ENCODE measurements around the gene EDEM2. TPM values are rescaled to one million over a fixed set of nuclear protein-coding genes. Genes with fewer than 3 reads are reported as not detected.
A peak's percentile ranks its signal among the peaks of the same experiment; 100 is the strongest.
"Not testable (repeated sequence)": the region's sequence is repeated elsewhere in the genome, so short reads cannot be mapped to it uniquely, and the experiment has no call there.

Gene EDEM2
- total RNA-seq, 1 donor from 2014 or later: 40.1 TPM

- no peak within 1 kb of the TSS for H3K27ac Mint-ChIP-seq
- peaks cover 3% of the 10 kb centered on the region for H3K4me1 Mint-ChIP-seq (ENCODE audit: low read depth)
- peaks cover 2% of the 10 kb centered on the region for H3K36me3 Mint-ChIP-seq (ENCODE audit: insufficient read depth)
- peaks cover 23% of the 10 kb centered on the region for H3K27me3 Mint-ChIP-seq
- peaks cover 4% of the 10 kb centered on the region for H3K9me3 Mint-ChIP-seq (ENCODE audit: low read depth)
- no peak within 1 kb of the TSS for H3K4me3 Mint-ChIP-seq (ENCODE audit: low read depth)
- no peak for DNase-seq (ENCODE audit: low spot score, unreplicated experiment)
- no peak for TF ChIP-seq CTCF (IDR thresholded peaks at IDR 0.05; ENCODE audit: unreplicated experiment)
Observed at GRCh38 chr20:35171753-35172433, 24.8 kb upstream of the EDEM2 start, which contains the start of gene PROCR. TSS of gene PROCR (plus strand) at chr20:35172072. CDS start at chr20:35172155, 83 bp downstream.

- H3K36me3 Mint-ChIP-seq (ENCODE audit: insufficient read depth): peaks cover 2% of the 10 kb centered on the region
- no peak for TF ChIP-seq CTCF (IDR thresholded peaks at IDR 0.05; ENCODE audit: unreplicated experiment)
- H3K27ac Mint-ChIP-seq: no peak overlapping the region
Observed at GRCh38 chr20:35171438-35171752, 24.3 kb upstream of the EDEM2 start.

DNA sequence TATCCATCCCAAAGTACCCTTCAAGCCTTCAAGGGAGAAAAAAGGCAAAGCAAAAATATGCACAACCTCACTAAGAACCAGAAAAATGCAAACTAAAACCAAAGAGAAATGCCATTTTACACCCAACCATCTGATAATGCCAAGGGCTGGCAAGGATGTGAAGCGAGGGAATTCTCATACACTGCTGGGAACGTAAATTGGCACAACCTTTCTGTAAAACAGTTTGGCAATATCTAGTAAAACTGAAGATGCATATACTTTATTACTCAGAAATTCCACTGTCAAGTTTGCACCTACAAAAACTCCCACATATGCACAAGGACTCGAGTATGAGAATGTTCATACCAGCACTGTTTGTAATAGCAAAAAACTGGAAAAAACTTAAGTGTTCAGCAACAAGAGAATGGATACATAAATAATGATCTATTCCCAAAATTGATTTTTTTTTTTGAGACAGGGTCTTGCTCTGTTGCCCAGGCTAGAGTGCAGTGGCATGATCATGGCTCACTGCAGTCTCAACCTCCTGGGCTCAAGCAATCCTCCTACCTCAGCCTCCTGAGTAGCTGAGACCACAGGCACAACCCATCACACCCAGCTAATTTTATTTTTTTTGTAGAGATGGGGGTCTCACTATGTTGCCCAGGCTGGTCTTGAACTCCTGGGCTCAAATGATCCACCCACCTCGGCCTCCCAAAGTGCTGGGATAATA is 21.7 kb upstream of the EDEM2 start:
- not testable (repeated sequence) for H3K4me3 Mint-ChIP-seq (ENCODE audit: low read depth); H3K4me1 Mint-ChIP-seq (ENCODE audit: low read depth); H3K36me3 Mint-ChIP-seq (ENCODE audit: insufficient read depth); H3K27ac Mint-ChIP-seq; H3K9me3 Mint-ChIP-seq (ENCODE audit: low read depth); DNase-seq (ENCODE audit: low spot score, unreplicated experiment)
- H3K27me3 Mint-ChIP-seq: peaks cover 19% of the 10 kb centered on the region

More at GRCh38 chr20:35171438-35171752, 24.3 kb upstream of the EDEM2 start:
- Mint-ChIP-seq H3K4me1 (ENCODE audit: low read depth) (peaks cover 1% of the 10 kb centered on the region), H3K4me3 (ENCODE audit: low read depth) (no peak overlapping the region), H3K27me3 (peaks cover 23% of the 10 kb centered on the region), H3K9me3 (ENCODE audit: low read depth) (peaks cover 4% of the 10 kb centered on the region)
- DNase-seq (ENCODE audit: low spot score, unreplicated experiment): no peak

DNA sequence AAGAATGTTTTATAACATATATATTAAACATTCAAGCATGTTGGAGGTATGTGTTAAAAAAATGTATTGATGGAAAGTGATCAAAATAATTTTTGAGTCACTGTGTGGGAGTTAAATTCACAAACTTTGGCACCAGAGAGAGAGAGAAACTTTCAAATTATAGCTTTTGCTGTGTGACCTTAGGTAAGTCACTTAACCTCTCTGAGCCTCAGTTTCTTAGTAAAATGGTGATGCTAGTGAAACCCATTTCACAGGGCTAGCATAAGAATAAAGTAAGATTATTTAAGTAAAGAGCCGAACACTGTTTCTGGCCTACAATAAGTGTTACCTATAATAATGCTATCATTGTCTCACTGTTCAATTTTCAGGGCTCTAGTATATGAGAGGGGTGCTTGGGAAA is 20.7 kb upstream of the EDEM2 start:
- H3K4me3 Mint-ChIP-seq (ENCODE audit: low read depth): no peak overlapping the region
- TF ChIP-seq CTCF (IDR thresholded peaks at IDR 0.05; ENCODE audit: unreplicated experiment): no peak
- peaks cover 1% of the 10 kb centered on the region for H3K4me1 Mint-ChIP-seq (ENCODE audit: low read depth)
- peaks cover 3% of the 10 kb centered on the region for H3K9me3 Mint-ChIP-seq (ENCODE audit: low read depth)
- H3K27me3 Mint-ChIP-seq: peaks cover 14% of the 10 kb centered on the region
- H3K36me3 Mint-ChIP-seq (ENCODE audit: insufficient read depth): no peaks in the 10 kb centered on the region
- DNase-seq (ENCODE audit: low spot score, unreplicated experiment): no peak
- no peak overlapping the region for H3K27ac Mint-ChIP-seq

DNA sequence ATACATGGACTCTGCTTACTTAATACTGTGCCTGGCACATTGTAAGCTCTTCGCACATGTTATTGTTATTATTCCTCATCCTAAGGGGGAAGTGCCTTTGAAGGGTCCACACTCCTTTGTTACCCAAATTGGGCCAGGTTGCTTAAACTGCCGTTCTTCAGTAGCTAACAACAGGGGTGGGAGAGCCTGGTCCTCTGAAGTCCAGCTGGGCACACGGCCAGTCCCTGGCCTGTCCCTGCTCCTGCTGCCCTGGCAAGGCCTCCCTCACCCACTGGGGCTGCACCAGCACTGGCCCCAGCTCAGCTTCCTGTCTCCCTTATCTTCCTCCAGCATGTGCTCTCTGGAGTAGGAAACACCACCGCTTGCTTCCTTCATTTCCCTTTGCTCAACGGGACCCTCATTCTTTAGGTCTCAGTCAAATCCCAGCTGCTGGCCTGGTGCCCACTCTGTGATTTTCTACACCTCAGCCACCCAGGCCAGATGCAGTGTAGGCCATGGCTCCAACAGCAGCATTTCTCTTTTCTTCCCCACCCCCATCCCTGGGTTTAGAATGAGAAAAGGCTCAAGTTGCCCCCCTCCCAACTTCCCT is 19.2 kb upstream of the EDEM2 start:
- H3K4me1 Mint-ChIP-seq (ENCODE audit: low read depth): peaks cover 4% of the 10 kb centered on the region
- DNase-seq (ENCODE audit: low spot score, unreplicated experiment): no peak
- H3K9me3 Mint-ChIP-seq (ENCODE audit: low read depth): peaks cover 5% of the 10 kb centered on the region
- peak overlapping the region; percentile 5 for H3K27ac Mint-ChIP-seq
- peaks cover under 1% of the 10 kb centered on the region for H3K27me3 Mint-ChIP-seq
- TF ChIP-seq CTCF (IDR thresholded peaks at IDR 0.05; ENCODE audit: unreplicated experiment): no peak
- H3K4me3 Mint-ChIP-seq (ENCODE audit: low read depth): no peak overlapping the region
- no peaks in the 10 kb centered on the region for H3K36me3 Mint-ChIP-seq (ENCODE audit: insufficient read depth)

Data from progenitor cell of endocrine pancreas (in vitro differentiated cells).